GM18873 (cell line): ENCODE data around the gene SUCLG1.

Experiments used
- ATAC-seq: cut with Tn5 transposase; IDR thresholded peaks from one replicate; pipeline ENCODE4 v1.9.1; 2021; ENCODE audit warnings: mild to moderate bottlenecking, moderate library complexity, moderate number of reproducible peaks; ENCODE audit not compliant: unreplicated experiment, low FRiP score

SUCLG1 gene

GRCh38 chr2:84459018-84459943 lies at the start of gene SUCLG1:
SUCLG1 (minus strand) TSS chr2:84459280; CDS start chr2:84459269, 11 bp downstream.
- ATAC-seq = peak; percentile 96

GRCh38 chr2:84498150-84498799 lies 39.2 kb upstream of the SUCLG1 start:
- ATAC-seq = no peak

GRCh38 chr2:84497285-84497684 lies 38.2 kb upstream of the SUCLG1 start:
- ATAC-seq = no peak

- no peak for ATAC-seq
Measured at GRCh38 chr2:84496386-84496785, 37.3 kb upstream of the SUCLG1 start.

GRCh38 chr2:84495539-84496146 lies 36.6 kb upstream of the SUCLG1 start:
- peak; percentile 53 for ATAC-seq

GRCh38 chr2:84494070-84494469 lies 35.0 kb upstream of the SUCLG1 start:
- ATAC-seq = no peak

GRCh38 chr2:84493514-84493913 lies 34.4 kb upstream of the SUCLG1 start:
- ATAC-seq = no peak

- ATAC-seq = no peak
Measured at GRCh38 chr2:84492571-84492970, 33.5 kb upstream of the SUCLG1 start.

GRCh38 chr2:84491741-84492140 lies 32.7 kb upstream of the SUCLG1 start:
- no peak for ATAC-seq

- ATAC-seq = no peak
Measured at GRCh38 chr2:84491256-84491655, 32.2 kb upstream of the SUCLG1 start.

- no peak for ATAC-seq
Measured at GRCh38 chr2:84487298-84487996, 28.4 kb upstream of the SUCLG1 start.

- ATAC-seq = no peak
Measured at GRCh38 chr2:84486441-84487115, 27.5 kb upstream of the SUCLG1 start.

GRCh38 chr2:84483320-84483719 lies 24.2 kb upstream of the SUCLG1 start:
- no peak for ATAC-seq

GRCh38 chr2:84482603-84483002 lies 23.5 kb upstream of the SUCLG1 start:
- no peak for ATAC-seq

GRCh38 chr2:84481702-84482101 lies 22.6 kb upstream of the SUCLG1 start:
- ATAC-seq = no peak

- ATAC-seq = no peak
Measured at GRCh38 chr2:84478867-84479266, 19.8 kb upstream of the SUCLG1 start.

- no peak for ATAC-seq
Measured at GRCh38 chr2:84477886-84478285, 18.8 kb upstream of the SUCLG1 start.

GRCh38 chr2:84474176-84474575 lies 15.1 kb upstream of the SUCLG1 start:
- no peak for ATAC-seq

- no peak for ATAC-seq
Measured at GRCh38 chr2:84472856-84473565, 13.9 kb upstream of the SUCLG1 start.
